A172 (cell line): ENCODE data around the gene GPC3. TPM values are rescaled to one million over a fixed set of nuclear protein-coding genes. Genes with fewer than 3 reads are reported as not detected.

ENCODE experiments used
- DNase-seq: peaks from one replicate; pipeline ENCODE4 v3.0.0-alpha.2; 2015; ENCODE audit warnings: low spot score
- total RNA-seq: library from RNA; depleted of rRNA; stranded (reverse); fragments of >200 nt; shearing (Covaris generic); gene quantifications from 2 replicates; pipeline ENCODE4 v1.2.3, GENCODE V29; 2014

The GPC3 gene
- total RNA-seq, 1 experiment from 2014 or later: not detected

- DNase-seq: no peak
Measured at GRCh38 chrX:133846311-133846710, 139.1 kb downstream of the GPC3 start.

GRCh38 chrX:133840415-133840814 is 145.0 kb downstream of the GPC3 start:
- DNase-seq: no peak

GRCh38 chrX:133838761-133839676 is 146.4 kb downstream of the GPC3 start:
- peak; percentile 3 for DNase-seq

GRCh38 chrX:133837091-133837490 is 148.3 kb downstream of the GPC3 start:
- no peak for DNase-seq

- DNase-seq: no peak
Measured at GRCh38 chrX:133836561-133836960, 148.8 kb downstream of the GPC3 start.

GRCh38 chrX:133834771-133835170 is 150.6 kb downstream of the GPC3 start:
- no peak for DNase-seq

GRCh38 chrX:133819546-133819945 is 165.8 kb downstream of the GPC3 start:
- DNase-seq: no peak

- DNase-seq: no peak
Measured at GRCh38 chrX:133818019-133818418, 167.4 kb downstream of the GPC3 start.

- DNase-seq: no peak
Measured at GRCh38 chrX:133815496-133815895, 169.9 kb downstream of the GPC3 start.

- DNase-seq: no peak
Measured at GRCh38 chrX:133813971-133814370, 171.4 kb downstream of the GPC3 start.

- DNase-seq: no peak
Measured at GRCh38 chrX:133812402-133812801, 173.0 kb downstream of the GPC3 start.

- DNase-seq: no peak
Measured at GRCh38 chrX:133810925-133811324, 174.5 kb downstream of the GPC3 start.

- no peak for DNase-seq
Measured at GRCh38 chrX:133804072-133804471, 181.3 kb downstream of the GPC3 start.

- DNase-seq: no peak
Measured at GRCh38 chrX:133796282-133796681, 189.1 kb downstream of the GPC3 start.

GRCh38 chrX:133794126-133794525 is 191.3 kb downstream of the GPC3 start:
- DNase-seq: no peak

- no peak for DNase-seq
Measured at GRCh38 chrX:133793626-133794025, 191.8 kb downstream of the GPC3 start.

GRCh38 chrX:133792198-133792953 is 193.0 kb downstream of the GPC3 start:
- DNase-seq: peak; percentile 47

GRCh38 chrX:133789829-133790228 is 195.6 kb downstream of the GPC3 start:
- no peak for DNase-seq

- DNase-seq: no peak
Measured at GRCh38 chrX:133786382-133786781, 199.0 kb downstream of the GPC3 start.

- DNase-seq: no peak
Measured at GRCh38 chrX:133783274-133783673, 202.1 kb downstream of the GPC3 start.

GRCh38 chrX:133781174-133781573 is 204.2 kb downstream of the GPC3 start:
- no peak for DNase-seq

GRCh38 chrX:133776072-133776471 is 209.3 kb downstream of the GPC3 start:
- DNase-seq: no peak

- DNase-seq: no peak
Measured at GRCh38 chrX:133774807-133775206, 210.6 kb downstream of the GPC3 start.
